Measurements from ENCODE around the gene ACRBP.

DNA sequence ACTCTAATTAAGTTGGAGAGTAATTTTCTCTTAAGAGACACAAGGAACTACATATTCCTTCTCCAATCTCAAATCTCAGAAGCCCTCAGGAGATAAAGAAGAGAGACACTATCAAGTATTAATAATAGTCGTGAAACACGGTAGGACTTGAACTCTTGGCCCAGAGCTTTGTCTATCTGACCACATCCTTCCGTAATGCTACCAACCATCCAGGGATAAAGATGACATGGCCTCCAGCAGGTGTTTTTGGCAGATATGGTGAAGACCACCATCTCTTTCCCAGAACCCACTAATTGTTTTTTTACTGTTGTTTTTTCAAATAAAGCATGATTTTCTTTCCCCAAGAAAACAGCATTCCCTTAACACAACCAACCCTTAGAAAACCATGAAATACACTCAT lies 38.6 kb upstream of the ACRBP start:
- TF ChIP-seq RARB (CRISPR knock-in tag; IDR thresholded peaks at IDR 0.05) (no peak), ZFP3 (CRISPR knock-in tag; IDR thresholded peaks at IDR 0.05) (no peak), ISL1 (CRISPR knock-in tag; IDR thresholded peaks at IDR 0.05) (no peak), ESRRG (CRISPR knock-in tag; IDR thresholded peaks at IDR 0.05) (no peak)
- TF ChIP-seq, protein P1, sequence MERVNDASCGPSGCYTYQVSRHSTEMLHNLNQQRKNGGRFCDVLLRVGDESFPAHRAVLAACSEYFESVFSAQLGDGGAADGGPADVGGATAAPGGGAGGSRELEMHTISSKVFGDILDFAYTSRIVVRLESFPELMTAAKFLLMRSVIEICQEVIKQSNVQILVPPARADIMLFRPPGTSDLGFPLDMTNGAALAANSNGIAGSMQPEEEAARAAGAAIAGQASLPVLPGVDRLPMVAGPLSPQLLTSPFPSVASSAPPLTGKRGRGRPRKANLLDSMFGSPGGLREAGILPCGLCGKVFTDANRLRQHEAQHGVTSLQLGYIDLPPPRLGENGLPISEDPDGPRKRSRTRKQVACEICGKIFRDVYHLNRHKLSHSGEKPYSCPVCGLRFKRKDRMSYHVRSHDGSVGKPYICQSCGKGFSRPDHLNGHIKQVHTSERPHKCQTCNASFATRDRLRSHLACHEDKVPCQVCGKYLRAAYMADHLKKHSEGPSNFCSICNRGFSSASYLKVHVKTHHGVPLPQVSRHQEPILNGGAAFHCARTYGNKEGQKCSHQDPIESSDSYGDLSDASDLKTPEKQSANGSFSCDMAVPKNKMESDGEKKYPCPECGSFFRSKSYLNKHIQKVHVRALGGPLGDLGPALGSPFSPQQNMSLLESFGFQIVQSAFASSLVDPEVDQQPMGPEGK (CRISPR knock-in tag; IDR thresholded peaks at IDR 0.05; ENCODE audit: borderline replicate concordance): no peak
- TF ChIP-seq, protein P2, sequence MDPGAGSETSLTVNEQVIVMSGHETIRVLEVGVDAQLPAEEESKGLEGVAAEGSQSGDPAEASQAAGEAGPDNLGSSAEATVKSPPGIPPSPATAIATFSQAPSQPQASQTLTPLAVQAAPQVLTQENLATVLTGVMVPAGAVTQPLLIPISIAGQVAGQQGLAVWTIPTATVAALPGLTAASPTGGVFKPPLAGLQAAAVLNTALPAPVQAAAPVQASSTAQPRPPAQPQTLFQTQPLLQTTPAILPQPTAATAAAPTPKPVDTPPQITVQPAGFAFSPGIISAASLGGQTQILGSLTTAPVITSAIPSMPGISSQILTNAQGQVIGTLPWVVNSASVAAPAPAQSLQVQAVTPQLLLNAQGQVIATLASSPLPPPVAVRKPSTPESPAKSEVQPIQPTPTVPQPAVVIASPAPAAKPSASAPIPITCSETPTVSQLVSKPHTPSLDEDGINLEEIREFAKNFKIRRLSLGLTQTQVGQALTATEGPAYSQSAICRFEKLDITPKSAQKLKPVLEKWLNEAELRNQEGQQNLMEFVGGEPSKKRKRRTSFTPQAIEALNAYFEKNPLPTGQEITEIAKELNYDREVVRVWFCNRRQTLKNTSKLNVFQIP (CRISPR knock-in tag; IDR thresholded peaks at IDR 0.05; ENCODE audit: borderline replicate concordance, low read depth): no peak
- TF ChIP-seq, protein P3, sequence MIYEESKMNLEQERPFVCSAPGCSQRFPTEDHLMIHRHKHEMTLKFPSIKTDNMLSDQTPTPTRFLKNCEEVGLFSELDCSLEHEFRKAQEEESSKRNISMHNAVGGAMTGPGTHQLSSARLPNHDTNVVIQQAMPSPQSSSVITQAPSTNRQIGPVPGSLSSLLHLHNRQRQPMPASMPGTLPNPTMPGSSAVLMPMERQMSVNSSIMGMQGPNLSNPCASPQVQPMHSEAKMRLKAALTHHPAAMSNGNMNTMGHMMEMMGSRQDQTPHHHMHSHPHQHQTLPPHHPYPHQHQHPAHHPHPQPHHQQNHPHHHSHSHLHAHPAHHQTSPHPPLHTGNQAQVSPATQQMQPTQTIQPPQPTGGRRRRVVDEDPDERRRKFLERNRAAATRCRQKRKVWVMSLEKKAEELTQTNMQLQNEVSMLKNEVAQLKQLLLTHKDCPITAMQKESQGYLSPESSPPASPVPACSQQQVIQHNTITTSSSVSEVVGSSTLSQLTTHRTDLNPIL (CRISPR knock-in tag; IDR thresholded peaks at IDR 0.05; ENCODE audit: low read depth): no peak

Measured in SK-N-SH treated with all-trans-retinoic acid at 6 μM for 48 hours (cell line).